HG02571 (cell line): ENCODE measurements around the gene POC1A.
"Not testable (repeated sequence)": the region's sequence is repeated elsewhere in the genome, so short reads cannot be mapped to it uniquely, and the experiment has no call there.

Experiments used
- ATAC-seq: cut with Tn5 transposase; IDR thresholded peaks from one replicate; pipeline ENCODE4 v1.9.1; 2021; ENCODE audit warnings: mild to moderate bottlenecking, moderate library complexity; ENCODE audit not compliant: unreplicated experiment

POC1A gene

DNA sequence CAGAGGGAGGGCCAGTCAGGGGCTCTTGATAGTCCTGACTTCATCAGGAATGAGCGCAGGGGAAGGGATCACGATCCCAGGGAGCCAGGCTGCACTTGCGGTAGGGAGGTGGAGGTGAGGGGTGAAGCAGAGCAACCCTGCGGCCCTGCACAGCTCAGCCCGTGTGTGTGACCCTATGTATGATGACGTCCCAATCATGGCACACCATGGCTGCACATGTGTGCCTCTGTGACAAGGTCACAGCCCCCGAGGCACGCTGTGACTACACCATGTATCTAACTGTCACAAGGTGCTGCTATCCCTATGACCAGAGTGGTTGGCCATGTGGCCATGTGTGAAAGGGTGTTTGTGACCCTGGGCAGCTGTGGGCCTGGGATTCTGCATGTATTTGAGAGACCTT is 30.5 kb upstream of the POC1A start:
- ATAC-seq = no peak

DNA sequence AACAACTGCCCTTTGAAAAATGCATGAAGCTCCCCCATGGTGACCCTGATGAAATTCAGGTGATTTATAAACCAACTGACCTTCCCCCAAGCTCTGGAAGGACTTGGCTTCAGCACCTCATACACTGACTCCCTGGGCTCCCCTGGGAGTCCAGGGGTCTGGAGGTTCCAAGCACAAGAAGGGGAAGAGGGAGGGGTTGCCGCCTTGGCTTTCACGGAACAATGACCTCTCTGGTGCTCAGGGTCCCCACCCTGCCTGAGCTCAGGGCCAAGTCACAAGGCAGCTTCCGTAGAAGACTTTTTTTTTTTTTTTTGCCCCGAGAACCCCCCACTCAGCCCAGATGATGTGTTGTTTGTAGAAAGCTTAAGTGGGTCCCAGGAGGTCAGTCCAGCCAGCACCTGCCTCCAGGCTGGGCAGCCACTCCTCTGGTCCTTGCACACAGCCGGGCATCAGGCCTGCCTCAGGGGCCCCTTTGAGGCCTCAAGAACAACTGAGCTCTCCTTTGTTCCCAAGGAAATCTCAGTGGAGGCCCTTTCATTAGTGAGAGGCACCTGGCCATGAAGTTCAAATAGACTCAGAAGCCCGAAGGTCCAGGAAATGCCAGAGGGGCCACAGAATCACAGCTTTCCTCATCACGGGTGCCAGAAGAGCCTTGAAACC is 29.7 kb upstream of the POC1A start:
- no peak for ATAC-seq

DNA sequence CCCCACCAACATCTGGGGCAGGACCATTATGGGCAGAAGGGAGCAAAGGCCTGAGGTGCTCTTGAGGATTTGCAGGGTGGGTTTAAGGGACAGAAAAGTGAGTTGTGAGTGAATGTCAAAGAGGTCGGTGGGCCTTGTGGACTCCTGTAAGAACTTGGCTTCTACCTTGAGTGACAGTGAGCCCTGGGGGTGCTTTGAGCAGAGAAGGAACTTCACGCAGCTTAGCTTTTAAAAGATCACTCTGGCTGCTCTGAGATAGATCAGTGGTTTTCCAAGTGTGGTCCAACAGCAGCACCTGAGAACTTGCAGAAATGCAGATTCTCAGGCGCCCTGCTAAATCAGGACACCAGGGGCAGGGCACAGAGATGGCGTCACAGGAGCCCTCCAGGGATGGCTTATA is 28.5 kb upstream of the POC1A start:
- ATAC-seq = no peak

DNA sequence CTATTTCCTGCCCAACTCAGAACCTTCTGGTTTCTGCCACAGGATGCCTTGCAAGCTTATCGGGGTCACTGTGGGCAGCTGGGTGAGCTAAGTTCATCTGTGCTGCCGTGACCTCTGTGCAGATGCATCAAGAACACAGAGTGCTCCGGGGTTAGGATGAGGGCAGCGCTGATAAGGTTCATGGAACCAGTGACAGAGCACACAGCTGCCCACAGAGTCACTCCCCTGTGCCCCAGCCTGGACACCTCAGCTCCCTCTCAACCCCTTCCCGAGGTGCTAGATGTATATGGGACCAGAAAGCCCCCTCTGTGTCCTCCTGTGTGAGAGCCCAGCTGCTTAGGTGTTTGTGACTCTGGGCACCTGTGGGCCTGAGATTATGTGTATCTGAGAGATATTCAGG is 28.0 kb upstream of the POC1A start:
- ATAC-seq = no peak

DNA sequence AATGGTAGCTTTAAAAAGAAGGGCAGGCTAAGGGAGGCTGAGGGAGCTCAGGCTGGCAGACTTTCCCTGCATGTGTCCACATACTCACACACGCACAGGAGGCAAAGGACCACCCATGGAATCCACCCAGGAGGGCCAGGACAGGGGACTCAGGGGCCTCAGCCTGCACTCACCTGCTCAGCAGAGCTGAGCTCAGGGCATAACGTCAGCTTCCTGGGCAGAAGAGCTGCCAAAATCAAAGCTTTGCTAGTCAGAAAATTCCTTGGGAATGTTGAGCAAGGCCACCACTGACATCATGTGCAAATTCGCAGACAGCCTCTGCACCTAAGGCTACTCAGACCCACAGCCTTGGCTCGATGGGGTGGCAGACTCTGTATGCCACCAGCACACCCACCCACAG is 27.3 kb upstream of the POC1A start:
- ATAC-seq = no peak

DNA sequence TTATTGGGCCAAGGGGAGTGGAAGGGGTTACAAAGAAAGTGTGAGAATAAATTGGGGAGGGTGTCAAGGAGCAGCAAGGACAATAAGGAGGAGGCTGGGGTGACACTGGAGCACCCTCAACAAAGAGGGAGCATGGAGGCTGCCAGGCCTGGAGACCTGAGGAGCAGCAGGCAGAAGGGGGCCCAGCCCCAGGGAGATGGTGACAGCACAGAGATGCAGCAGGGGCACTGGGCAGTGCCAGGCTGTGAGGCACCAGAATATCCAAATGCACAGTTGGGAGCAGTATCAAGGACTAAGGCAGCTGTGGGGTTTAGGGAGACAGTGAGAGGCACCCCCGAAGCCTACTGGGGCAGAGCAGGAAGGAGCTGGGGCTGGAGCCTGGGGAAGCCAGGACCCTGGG is 24.3 kb upstream of the POC1A start:
- ATAC-seq = no peak

DNA sequence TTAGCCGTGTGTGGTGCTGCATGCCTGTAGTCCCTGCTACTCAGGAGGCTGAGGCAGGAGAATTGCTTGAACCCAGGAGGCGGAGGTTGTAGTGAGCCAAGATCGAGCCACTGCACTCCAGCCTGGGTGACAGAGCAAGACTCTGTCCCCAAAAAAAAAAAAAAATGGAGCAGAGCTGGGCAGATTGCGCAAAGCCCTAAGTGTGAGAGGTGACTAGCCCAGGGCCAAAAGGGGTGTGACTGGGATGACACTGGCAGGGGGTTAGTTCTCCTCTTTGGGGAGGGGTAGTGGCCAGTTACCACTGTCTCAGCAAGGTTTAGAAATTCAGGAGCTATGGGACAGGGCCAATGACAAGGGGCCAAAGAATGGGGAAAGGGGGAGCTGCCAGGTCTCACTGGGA is 23.9 kb upstream of the POC1A start:
- ATAC-seq = not testable (repeated sequence)

DNA sequence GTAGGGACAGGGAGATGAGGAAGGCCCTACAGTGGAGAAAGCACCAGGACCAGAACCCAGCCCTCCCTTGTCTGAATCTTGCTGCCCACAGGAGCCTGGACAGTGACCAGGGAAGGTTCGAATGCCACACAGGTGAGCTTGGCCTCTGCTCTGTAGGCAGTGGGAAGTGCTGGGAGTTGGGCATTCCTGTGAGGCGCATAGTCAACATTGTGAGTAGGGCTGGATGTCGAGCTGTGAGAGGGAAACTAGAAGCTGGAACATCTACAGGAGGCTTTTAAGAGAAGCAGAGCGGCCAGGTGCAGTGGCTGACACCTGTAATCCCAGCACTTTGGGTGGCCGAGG is 23.4 kb upstream of the POC1A start:
- ATAC-seq = no peak

DNA sequence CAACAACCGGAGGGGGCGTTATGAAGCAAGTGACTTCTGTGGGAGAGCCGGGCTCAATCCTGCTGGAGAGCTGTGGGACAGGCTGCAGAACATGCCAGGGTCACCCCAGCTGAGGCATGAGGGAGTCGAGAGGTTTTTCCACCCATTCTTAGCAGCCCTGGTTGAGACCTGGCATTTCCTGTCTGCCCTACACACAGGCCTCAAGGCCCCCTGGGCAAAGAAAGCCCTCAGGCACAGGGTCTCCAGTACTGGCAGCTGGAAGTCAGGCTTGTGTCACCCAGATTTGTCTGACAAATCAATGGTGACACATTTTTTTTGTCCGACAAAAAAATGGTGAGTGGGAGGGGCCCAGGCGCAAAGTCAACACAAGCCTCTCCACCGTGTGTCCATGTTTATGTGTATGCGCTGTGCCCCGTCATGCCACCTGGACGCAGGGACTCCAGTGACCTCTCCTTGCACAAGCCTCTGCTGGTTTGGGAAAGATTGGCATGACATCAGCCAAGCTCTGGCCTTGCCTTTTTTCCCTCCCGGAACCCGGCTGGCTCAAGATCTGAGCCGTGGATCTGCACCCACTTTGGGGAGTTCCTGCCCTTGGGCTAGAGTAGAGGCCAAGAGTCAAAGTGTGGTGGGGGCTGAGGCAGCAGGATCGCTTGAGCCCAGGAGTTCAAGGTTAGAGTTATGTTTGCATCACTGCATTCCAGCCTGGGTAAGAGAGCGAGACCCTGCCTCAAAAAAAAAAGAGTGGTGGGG is 22.9 kb upstream of the POC1A start:
- no peak for ATAC-seq

DNA sequence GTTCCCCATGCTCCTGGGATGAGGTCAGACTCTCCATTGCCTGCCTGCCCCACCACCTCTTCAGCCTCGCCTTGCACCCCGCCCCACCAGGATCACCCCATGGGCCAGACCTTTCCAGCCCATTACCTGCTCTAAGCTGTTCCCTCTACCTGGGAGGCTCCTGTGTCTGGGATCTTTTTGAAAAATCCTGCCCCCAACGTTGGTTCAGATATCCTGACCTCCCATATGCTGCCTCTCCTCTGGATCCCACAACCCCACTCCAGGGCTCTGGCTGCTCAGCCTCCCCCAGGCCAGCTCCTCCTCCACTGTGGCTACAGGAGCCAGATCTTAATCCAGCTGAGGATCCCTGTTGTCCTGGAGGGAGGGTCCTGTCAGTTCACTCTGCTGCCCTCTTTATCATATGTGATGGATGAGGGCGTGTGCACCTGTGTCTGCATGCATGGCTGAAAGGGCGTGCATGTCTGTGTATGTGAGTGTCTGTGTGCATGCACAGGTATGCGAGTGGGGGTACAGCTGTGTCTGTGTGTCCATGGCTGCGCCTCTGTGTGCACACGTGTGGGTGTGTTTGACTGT is 22.0 kb upstream of the POC1A start:
- ATAC-seq = no peak

DNA sequence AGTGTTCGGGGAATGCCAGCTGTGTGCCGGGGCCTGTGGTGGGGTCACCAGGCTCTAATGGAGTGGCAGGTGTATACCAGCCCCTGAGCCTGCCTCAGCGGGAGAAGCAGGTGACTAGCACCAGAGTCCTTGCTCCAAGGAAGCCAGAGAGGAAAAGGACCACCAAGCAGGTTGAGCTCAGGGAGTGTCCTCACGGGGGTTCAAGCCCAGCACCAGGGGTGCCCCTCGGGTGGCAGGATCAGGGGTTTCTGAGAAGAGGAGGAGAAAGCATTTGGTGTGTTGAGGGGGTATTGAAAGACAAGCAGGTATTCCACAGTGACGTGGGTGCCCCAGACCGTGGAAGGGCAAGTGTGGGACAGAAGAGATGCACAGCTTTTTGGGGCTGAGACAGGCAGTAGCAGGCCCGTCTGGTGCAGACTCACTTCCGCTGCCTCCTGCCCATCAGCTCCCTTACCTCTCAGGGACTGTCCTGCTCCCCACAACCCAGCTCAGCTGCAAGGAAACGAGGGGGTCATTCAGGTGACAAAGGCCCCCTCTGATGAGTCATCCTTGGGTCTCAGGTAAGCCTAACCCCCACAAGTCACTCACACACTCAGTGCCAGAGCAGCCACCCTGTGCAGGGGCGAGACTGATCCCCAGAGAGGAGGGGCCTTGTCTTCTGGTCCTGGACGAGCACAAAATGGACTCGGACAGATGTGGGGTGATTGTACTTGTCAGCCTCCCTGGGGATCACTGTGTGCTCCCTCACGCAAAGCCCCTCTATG is 21.4 kb upstream of the POC1A start:
- ATAC-seq = no peak

DNA sequence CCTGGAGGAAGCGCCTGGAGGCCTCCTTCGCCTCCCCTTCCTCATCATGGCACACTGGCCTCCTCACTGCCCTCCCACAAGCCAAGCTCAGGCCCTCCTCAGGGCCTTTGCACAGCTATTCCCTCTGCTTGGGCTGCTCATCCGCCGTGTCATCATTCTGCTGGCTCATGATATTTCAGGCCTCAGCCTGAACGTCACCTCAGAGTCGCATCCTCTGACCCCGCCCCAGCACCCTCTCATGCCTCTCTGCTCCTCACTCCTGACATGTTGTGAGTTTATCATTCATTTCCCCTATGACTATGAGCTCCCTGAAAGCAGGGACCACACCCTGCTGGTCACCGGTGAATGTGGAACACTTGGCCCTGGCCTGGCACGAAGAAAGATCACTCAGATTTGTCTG is 20.7 kb upstream of the POC1A start:
- no peak for ATAC-seq

DNA sequence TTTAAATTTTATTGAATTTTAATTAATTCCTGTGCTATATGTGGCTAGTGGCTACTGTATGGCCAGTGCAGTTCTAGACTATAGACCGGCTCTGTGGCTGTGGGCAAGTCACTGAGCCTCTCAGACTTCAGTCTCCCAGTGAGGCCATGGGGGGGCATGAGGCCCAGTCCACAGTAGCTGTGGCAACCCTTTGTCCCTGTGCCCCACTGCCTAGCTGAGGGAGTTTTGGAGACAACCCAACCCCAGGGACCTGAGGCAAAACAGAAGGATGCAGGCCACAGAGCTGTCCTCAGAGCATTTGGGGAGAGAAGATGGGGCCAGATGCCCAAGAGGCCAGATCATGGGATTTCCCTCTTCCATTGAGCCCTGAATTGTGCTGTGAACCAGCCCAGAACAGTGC is 18.9 kb upstream of the POC1A start:
- no peak for ATAC-seq

DNA sequence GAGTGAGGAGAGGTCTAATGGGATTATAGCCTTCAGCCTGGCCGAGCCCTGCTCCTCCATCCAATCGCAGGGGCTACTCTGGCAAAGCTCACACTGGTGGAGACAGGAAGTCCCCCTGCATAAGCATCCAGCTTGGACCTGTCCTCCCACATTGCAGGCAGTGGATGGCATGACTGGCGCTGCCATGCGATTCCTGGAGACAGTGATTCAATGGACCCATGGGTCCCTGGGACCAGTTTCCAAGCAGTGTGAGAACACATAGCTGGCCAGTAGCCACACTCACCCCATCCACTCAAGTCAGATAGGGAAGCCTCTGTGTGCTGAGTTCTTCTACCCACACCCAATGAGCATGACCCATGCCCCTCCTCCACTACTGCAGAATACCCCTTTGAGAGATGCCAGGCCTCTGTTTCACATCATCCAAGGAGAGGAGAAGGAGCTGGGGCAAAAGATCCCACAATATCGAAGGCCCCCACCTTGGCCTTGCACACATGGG is 18.1 kb upstream of the POC1A start:
- no peak for ATAC-seq

DNA sequence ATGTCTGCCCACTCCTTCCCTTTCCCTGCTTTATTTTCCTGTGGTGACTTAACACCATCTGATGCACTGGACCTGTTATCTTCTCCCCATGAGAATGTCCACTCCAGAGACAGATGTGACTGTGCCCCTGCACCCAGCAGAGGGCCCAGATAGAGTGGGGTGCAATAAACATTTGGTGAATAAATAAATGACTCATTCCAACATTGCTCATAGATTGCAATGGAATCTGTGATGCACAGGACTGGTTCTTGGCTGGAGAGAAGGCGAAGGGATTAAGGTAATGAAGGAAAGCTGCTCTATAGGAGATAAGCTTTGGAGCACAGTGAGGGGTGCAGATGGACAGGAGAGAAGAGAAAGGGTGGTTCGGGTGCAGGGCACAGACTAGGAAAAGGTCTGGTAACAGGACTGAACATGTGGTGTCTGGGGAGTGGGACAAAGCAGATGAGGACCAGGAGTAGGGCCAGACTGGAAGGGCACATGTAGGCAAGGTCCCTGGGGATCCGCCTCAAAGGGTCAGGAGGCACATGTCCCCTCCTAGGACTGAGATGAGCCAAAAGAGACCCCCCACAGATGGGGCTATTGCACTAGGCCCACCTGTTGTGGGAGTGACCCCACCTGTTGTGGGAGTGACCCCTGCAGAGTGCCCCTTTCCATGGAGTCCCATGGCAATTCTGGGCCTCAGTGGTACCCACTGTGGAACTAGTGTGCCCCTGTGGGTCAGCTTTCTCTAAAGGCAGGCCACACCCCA is 17.5 kb upstream of the POC1A start:
- ATAC-seq = no peak

DNA sequence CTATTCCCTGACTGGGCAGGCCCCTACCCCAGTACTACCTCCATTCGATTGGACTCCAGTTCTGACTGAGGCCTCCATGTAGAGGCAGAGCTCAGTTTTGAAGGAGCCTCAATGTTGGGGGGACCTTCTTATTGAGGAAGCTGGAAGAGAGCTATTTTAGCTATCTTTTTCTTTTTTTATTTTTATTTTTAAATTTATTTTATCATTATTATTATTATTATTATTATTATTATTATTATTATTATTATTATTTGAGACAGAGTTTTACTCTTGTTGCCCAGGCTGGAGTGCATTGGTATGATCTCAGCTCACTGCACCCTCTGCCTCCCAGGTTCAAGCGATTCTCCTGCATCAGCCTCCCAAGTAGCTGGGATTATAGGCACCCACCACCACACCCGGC is 16.0 kb upstream of the POC1A start:
- not testable (repeated sequence) for ATAC-seq

DNA sequence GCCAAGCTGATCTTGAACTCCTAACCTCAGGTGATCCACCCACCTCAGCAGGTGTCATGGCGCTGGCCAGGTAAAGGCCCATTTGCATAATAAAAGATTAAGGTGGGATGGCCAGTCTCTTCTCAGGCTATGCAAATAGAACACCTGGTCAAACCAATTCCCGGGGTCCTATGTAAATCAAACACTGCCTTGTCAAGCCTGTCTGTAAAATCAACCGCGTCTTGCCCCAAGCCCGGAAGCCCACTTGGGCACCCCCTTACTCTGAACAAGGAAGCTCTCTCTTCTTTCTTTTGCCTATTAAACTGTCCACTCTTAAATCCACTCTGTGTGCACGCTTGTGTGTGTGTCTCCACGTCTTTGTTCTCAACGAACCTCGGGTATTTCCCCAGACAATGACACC is 13.0 kb upstream of the POC1A start:
- no peak for ATAC-seq

DNA sequence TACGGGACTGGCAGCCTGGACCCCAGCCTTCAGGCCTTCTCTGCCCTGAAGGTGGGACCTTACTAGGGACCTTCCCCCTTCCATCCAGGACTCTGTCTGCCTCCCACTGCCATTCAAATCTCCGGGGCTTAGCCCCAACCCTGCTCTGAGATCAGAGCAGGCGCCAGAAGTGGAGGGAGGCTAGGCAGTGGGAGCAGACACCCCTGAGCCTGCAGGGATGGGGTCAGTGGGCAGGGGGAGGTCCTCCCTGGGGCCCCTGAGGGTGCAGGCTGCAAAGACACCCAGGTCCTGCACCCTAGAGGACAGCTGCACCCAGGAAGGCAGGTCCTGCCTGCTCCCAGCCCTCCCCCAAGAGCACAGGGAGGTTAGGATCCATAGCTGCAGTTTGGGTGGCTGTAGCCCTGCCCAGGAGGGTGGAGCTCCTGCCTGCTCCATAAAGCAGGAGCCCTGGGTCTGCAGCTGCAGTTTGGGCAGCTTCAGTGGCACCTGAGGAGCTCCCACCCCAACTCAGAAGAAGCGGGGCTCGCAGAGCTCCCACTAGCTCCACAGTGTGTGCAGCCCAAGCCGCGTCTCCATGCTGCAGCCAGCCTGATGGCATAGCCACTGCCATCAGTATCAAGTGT is 8.1 kb upstream of the POC1A start:
- no peak for ATAC-seq

DNA sequence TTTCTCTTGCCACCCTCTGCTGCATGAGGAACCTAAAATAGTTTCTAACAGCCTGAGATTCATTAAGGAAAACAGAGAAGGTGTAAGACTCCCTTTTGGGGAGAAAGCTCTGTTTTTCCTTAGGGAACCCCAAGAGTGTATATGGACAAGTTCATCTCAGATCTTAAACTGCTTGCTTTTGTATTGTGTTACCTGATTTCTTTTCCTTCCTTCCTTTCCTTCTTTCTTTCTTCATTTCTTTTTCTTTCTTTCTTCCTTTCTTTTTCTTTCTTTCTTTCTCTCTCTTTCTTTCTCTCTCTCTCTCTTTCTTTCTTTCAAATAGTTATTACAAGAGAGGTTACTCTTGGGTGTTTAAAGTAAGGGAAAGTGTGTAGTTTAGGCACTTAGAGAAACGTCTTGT is 5.3 kb upstream of the POC1A start:
- no peak for ATAC-seq

DNA sequence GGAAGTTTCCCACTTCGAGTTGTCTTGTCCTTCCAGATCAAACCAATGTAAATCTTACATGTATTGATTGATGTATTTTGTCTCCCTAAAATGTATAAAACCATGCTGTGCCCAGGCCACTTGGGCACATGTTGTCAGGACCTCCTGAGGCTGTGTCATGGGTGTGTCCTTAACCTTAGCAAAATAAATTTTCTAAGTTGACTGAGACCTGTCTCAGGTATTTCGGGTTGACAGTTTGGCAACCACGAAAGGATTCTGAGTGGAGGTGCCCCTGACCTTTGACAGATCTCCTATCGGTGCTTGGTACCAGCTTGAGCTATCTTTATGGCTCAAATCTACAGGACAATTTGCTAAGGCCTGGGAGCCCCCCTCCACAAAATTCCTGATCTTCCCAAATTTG is 1.7 kb upstream of the POC1A start:
- no peak for ATAC-seq
